Measurements from ENCODE around the gene KXD1.
A peak's percentile ranks its signal among the peaks of the same experiment; 100 is the strongest.

KXD1 gene

GRCh38 chr19:18571564-18572344 lies 14.1 kb downstream of the KXD1 start, which contains the start of gene UBA52:
UBA52 (plus strand) TSS chr19:18571857; CDS start chr19:18573301, 1,444 bp downstream.
- no peaks in the 10 kb centered on the region for H3K27me3 ChIP-seq (ENCODE audit: control insufficient read depth, insufficient read depth, low read length)
- H3K27ac ChIP-seq (ENCODE audit: low read depth, low read length) = peak within 1 kb of the TSS; percentile 91
- H3K4me3 ChIP-seq (ENCODE audit: low read length) = peak within 1 kb of the TSS; percentile 81
- H3K36me3 ChIP-seq (ENCODE audit: control insufficient read depth, insufficient read depth, low read length) = peaks cover 31% of the 10 kb centered on the region
- peak within 1 kb of the TSS; percentile 74 for H3K9ac ChIP-seq (ENCODE audit: low read length)
- H3K4me1 ChIP-seq (ENCODE audit: control insufficient read depth, insufficient read depth, low read length) = peaks cover 10% of the 10 kb centered on the region

- H3K4me3 ChIP-seq (ENCODE audit: low read length) = no peak overlapping the region
- H3K36me3 ChIP-seq (ENCODE audit: control insufficient read depth, insufficient read depth, low read length) = peaks cover 18% of the 10 kb centered on the region
- no peaks in the 10 kb centered on the region for H3K27me3 ChIP-seq (ENCODE audit: control insufficient read depth, insufficient read depth, low read length)
- no peak overlapping the region for H3K27ac ChIP-seq (ENCODE audit: low read depth, low read length)
- no peak overlapping the region for H3K9ac ChIP-seq (ENCODE audit: low read length)
- H3K4me1 ChIP-seq (ENCODE audit: control insufficient read depth, insufficient read depth, low read length) = peaks cover 10% of the 10 kb centered on the region
These were observed 17.1 kb downstream of the KXD1 start for GRCh38 chr19:18574691-18575291.

- Histone ChIP-seq H3K27ac (ENCODE audit: low read depth, low read length) (no peak overlapping the region), H3K9ac (ENCODE audit: low read length) (no peak overlapping the region), H3K4me1 (ENCODE audit: control insufficient read depth, insufficient read depth, low read length) (peaks cover 10% of the 10 kb centered on the region), H3K27me3 (ENCODE audit: control insufficient read depth, insufficient read depth, low read length) (no peaks in the 10 kb centered on the region), H3K36me3 (ENCODE audit: control insufficient read depth, insufficient read depth, low read length) (peaks cover 18% of the 10 kb centered on the region), H3K4me3 (ENCODE audit: low read length) (no peak overlapping the region)
These were observed 18.7 kb downstream of the KXD1 start for GRCh38 chr19:18576383-18576782.

DNA sequence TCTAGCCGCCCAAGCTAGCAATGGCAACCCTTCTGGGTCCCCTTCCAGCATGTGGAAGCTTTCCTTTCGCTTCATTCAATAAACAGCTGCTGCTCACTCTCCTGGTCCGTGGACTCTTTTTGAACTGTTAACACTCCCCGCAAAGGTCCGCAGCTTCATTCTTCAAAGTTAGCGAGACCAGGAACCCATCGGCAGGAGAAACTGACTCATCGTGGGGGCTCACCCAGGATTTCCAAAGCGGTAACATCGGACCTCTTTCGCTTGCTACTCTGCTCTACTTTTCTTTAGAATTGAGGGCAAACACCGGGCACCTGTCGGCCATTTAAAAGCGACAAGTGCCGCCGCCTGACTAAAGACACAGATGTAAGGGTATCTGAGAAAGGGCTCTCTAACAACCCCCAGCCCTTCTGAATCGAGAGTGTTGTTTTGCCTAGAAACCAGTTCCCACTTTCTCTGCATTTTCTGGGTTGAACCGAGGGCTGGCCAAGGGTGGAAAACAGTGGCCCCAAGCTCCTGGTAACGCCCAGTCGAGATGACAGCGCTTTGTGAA lies 19.8 kb downstream of the KXD1 start:
- Histone ChIP-seq H3K4me1 (ENCODE audit: control insufficient read depth, insufficient read depth, low read length) (peaks cover 8% of the 10 kb centered on the region), H3K4me3 (ENCODE audit: low read length) (no peak overlapping the region), H3K36me3 (ENCODE audit: control insufficient read depth, insufficient read depth, low read length) (peaks cover 18% of the 10 kb centered on the region), H3K27ac (ENCODE audit: low read depth, low read length) (no peak overlapping the region), H3K9ac (ENCODE audit: low read length) (no peak overlapping the region), H3K27me3 (ENCODE audit: control insufficient read depth, insufficient read depth, low read length) (no peaks in the 10 kb centered on the region)

DNA sequence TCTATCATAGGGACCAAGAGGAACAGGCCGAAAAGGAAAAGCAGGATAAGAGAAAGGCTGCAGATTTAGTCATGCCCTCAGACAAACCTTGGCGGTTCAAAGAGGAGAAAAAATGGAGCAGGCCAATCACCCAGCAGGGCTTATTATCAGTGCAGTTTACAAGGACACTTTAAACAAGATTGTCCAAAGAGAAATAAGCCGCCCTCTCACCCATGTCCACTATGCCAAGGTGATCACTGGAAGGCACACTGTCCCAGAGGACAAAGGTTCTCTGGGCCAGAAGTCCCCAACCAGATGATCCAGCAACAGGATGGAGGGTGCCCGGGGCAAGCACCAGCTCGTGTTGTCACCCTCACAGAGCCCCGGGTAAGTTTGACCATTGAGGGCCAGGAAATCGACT lies 22.6 kb downstream of the KXD1 start:
- no peaks in the 10 kb centered on the region for H3K27me3 ChIP-seq (ENCODE audit: control insufficient read depth, insufficient read depth, low read length)
- no peak overlapping the region for H3K4me3 ChIP-seq (ENCODE audit: low read length)
- no peak overlapping the region for H3K9ac ChIP-seq (ENCODE audit: low read length)
- H3K27ac ChIP-seq (ENCODE audit: low read depth, low read length) = no peak overlapping the region
- H3K36me3 ChIP-seq (ENCODE audit: control insufficient read depth, insufficient read depth, low read length) = peaks cover 9% of the 10 kb centered on the region
- no peaks in the 10 kb centered on the region for H3K4me1 ChIP-seq (ENCODE audit: control insufficient read depth, insufficient read depth, low read length)

DNA sequence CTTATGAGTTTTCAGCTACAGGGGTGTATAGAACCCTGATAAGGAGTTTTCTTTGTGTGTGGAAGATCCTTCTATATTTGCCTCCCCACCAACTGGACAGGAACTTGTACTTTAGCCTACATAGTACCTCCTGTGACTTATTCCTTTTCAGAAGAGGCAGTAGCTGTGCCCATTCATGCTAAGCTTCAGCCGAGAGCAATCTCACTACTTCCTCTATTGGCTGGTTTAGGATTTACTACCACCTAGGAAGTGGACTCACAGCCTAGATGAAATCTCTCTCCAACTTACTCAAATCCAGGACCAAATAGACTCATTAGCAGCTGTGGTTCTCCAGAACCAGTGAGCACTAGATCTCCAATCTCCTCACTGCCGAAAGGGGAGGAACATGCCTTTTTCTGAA lies 28.6 kb downstream of the KXD1 start:
- Histone ChIP-seq H3K4me1 (ENCODE audit: control insufficient read depth, insufficient read depth, low read length) (peaks cover 8% of the 10 kb centered on the region), H3K27me3 (ENCODE audit: control insufficient read depth, insufficient read depth, low read length) (no peaks in the 10 kb centered on the region), H3K36me3 (ENCODE audit: control insufficient read depth, insufficient read depth, low read length) (peaks cover 3% of the 10 kb centered on the region), H3K4me3 (ENCODE audit: low read length) (no peak overlapping the region), H3K9ac (ENCODE audit: low read length) (no peak overlapping the region), H3K27ac (ENCODE audit: low read depth, low read length) (no peak overlapping the region)

GRCh38 chr19:18587561-18587960 lies 29.9 kb downstream of the KXD1 start:
- Histone ChIP-seq H3K9ac (ENCODE audit: low read length) (no peak overlapping the region), H3K4me1 (ENCODE audit: control insufficient read depth, insufficient read depth, low read length) (peaks cover 8% of the 10 kb centered on the region), H3K27ac (ENCODE audit: low read depth, low read length) (no peak overlapping the region), H3K4me3 (ENCODE audit: low read length) (peak overlapping the region; percentile 85), H3K36me3 (ENCODE audit: control insufficient read depth, insufficient read depth, low read length) (peaks cover 3% of the 10 kb centered on the region), H3K27me3 (ENCODE audit: control insufficient read depth, insufficient read depth, low read length) (no peaks in the 10 kb centered on the region)

GRCh38 chr19:18587962-18588610 lies 30.4 kb downstream of the KXD1 start:
- H3K27me3 ChIP-seq (ENCODE audit: control insufficient read depth, insufficient read depth, low read length) = no peaks in the 10 kb centered on the region
- peak overlapping the region; percentile 85 for H3K4me3 ChIP-seq (ENCODE audit: low read length)
- H3K4me1 ChIP-seq (ENCODE audit: control insufficient read depth, insufficient read depth, low read length) = peaks cover 8% of the 10 kb centered on the region
- no peak overlapping the region for H3K9ac ChIP-seq (ENCODE audit: low read length)
- peak overlapping the region; percentile 73 for H3K27ac ChIP-seq (ENCODE audit: low read depth, low read length)
- H3K36me3 ChIP-seq (ENCODE audit: control insufficient read depth, insufficient read depth, low read length) = peaks cover 3% of the 10 kb centered on the region

DNA sequence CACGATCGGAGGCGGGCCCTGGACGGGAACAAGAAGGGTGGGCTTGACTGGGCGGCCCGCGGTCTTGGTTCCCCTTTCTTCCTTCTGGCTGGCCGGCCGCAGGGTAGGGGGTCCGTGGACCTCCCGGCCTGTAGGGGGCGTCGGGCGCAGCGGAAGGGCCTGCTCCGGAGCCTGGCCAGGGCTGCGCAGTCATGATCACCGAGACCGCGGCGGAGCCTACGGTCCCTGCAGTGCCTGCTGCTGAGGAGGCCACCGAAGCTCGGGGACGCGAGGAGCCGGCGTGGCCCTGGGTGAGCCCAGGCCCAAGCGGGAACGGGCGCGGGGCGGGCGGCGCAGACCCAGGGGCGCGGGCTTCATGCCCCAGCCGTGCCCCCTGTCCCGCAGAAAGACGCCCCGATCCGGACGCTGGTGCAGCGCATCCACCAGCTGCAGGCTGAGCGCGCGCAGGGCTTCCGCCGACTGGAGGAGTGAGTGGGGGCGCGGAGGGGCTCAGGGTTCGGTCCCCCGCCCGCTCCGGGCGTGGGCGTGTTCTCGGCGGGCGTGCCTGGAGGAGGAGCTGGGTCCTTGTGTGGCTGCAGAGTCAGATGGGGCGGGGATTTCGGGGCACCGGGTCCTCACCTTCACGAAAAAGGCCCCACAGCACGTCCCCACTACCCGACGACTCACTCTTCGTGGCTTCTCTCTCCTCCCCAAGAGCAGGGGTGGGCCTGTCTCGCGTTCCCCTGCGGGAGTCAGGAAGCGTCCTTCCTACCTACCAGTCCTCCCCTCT lies 31.1 kb downstream of the KXD1 start, which contains the start of gene REX1BD:
TSS of gene REX1BD (plus strand) at position 188 of the 769 bp plus-strand sequence. CDS start at position 192, 4 bp downstream.
- Histone ChIP-seq H3K36me3 (ENCODE audit: control insufficient read depth, insufficient read depth, low read length) (peaks cover 3% of the 10 kb centered on the region), H3K27ac (ENCODE audit: low read depth, low read length) (peak within 1 kb of the TSS; percentile 73), H3K4me3 (ENCODE audit: low read length) (peak within 1 kb of the TSS; percentile 85), H3K27me3 (ENCODE audit: control insufficient read depth, insufficient read depth, low read length) (no peaks in the 10 kb centered on the region), H3K9ac (ENCODE audit: low read length) (peak within 1 kb of the TSS; percentile 43), H3K4me1 (ENCODE audit: control insufficient read depth, insufficient read depth, low read length) (peaks cover 8% of the 10 kb centered on the region)

GRCh38 chr19:18589380-18590272 lies 32.0 kb downstream of the KXD1 start:
- H3K36me3 ChIP-seq (ENCODE audit: control insufficient read depth, insufficient read depth, low read length) = peaks cover 3% of the 10 kb centered on the region

More at GRCh38 chr19:18589380-18590272, 32.0 kb downstream of the KXD1 start:
- peaks cover 11% of the 10 kb centered on the region for H3K4me1 ChIP-seq (ENCODE audit: control insufficient read depth, insufficient read depth, low read length)
- peak overlapping the region; percentile 73 for H3K27ac ChIP-seq (ENCODE audit: low read depth, low read length)
- H3K9ac ChIP-seq (ENCODE audit: low read length) = peak overlapping the region; percentile 43
- no peaks in the 10 kb centered on the region for H3K27me3 ChIP-seq (ENCODE audit: control insufficient read depth, insufficient read depth, low read length)
- H3K4me3 ChIP-seq (ENCODE audit: low read length) = peak overlapping the region; percentile 85
